ENCODE measurements around the gene ABCG1.

GRCh38 chr21:42269386-42269785 lies 50.4 kb downstream of the ABCG1 start:
- TF ChIP-seq CTCF (conservative IDR thresholded peaks at IDR 0.05; ENCODE audit: low read depth in 2 of 2) (no peak), EZH2 (IDR thresholded peaks at IDR 0.05; ENCODE audit: low read depth, unreplicated experiment) (no peak), CREB1 (CRISPR knock-in tag; IDR thresholded peaks at IDR 0.05; ENCODE audit: low read depth) (no peak), EZH2phosphoT487 (IDR thresholded peaks at IDR 0.05; ENCODE audit: unreplicated experiment) (no peak), POLR2AphosphoS5 (IDR thresholded peaks at IDR 0.05; ENCODE audit: low read depth) (no peak), JUNB (IDR thresholded peaks at IDR 0.05; ENCODE audit: unreplicated experiment) (no peak)

Data from GM23338 (cell line).